GM19043 (cell line): Measurements from ENCODE around the gene NEDD9.

Source experiments
- ATAC-seq: cut with Tn5 transposase; IDR thresholded peaks from one replicate; pipeline ENCODE4 v1.9.1; 2021; ENCODE audit warnings: low read depth; ENCODE audit not compliant: unreplicated experiment

Gene NEDD9

GRCh38 chr6:11232193-11232769, at the start of gene NEDD9:
Gene NEDD9, minus strand, starts transcription at chr6:11232668. Its CDS starts 153 bp downstream, at chr6:11232515.
- ATAC-seq: peak; percentile 98

- no peak for ATAC-seq
Measured at GRCh38 chr6:11282245-11282644, 49.8 kb upstream of the NEDD9 start.

- ATAC-seq: no peak
Measured at GRCh38 chr6:11280394-11280793, 47.9 kb upstream of the NEDD9 start.

- ATAC-seq: no peak
Measured at GRCh38 chr6:11279284-11279689, 46.8 kb upstream of the NEDD9 start.

- no peak for ATAC-seq
Measured at GRCh38 chr6:11278207-11278559, 45.7 kb upstream of the NEDD9 start.

GRCh38 chr6:11277275-11278206, 45.1 kb upstream of the NEDD9 start:
- ATAC-seq: peak; percentile 37

- no peak for ATAC-seq
Measured at GRCh38 chr6:11276911-11277274, 44.4 kb upstream of the NEDD9 start.

- no peak for ATAC-seq
Measured at GRCh38 chr6:11276228-11276627, 43.8 kb upstream of the NEDD9 start.

GRCh38 chr6:11275598-11275997, 43.1 kb upstream of the NEDD9 start:
- ATAC-seq: peak; percentile 81

- ATAC-seq: no peak
Measured at GRCh38 chr6:11273406-11274065, 41.1 kb upstream of the NEDD9 start.

- ATAC-seq: no peak
Measured at GRCh38 chr6:11272491-11273192, 40.2 kb upstream of the NEDD9 start.

- ATAC-seq: no peak
Measured at GRCh38 chr6:11271228-11272020, 39.0 kb upstream of the NEDD9 start.

- no peak for ATAC-seq
Measured at GRCh38 chr6:11270030-11271027, 37.9 kb upstream of the NEDD9 start.

- no peak for ATAC-seq
Measured at GRCh38 chr6:11268978-11269377, 36.5 kb upstream of the NEDD9 start.

GRCh38 chr6:11266926-11267325, 34.5 kb upstream of the NEDD9 start:
- no peak for ATAC-seq

GRCh38 chr6:11265932-11266331, 33.5 kb upstream of the NEDD9 start:
- ATAC-seq: no peak

GRCh38 chr6:11264100-11264499, 31.6 kb upstream of the NEDD9 start:
- no peak for ATAC-seq

GRCh38 chr6:11263291-11263775, 30.9 kb upstream of the NEDD9 start:
- no peak for ATAC-seq

GRCh38 chr6:11262242-11262641, 29.8 kb upstream of the NEDD9 start:
- no peak for ATAC-seq
